ENCODE measurements around the gene EXOC4. TPM values are rescaled to one million over a fixed set of nuclear protein-coding genes. Genes with fewer than 3 reads are reported as not detected.

Gene EXOC4
- total and polyA plus RNA-seq, 4 donors = 47.5 to 100 (median 72.3) TPM

GRCh38 chr7:133676805-133677370, 424.0 kb downstream of the EXOC4 start:
- Histone ChIP-seq H3K36me3 (ENCODE audit: control insufficient read depth, insufficient read depth, low read length) (no peaks in the 10 kb centered on the region), H3K4me3 (ENCODE audit: low read depth, low read length) (no peak overlapping the region), H3K27me3 (ENCODE audit: control insufficient read depth, insufficient read depth, low read length) (no peaks in the 10 kb centered on the region), H3K27ac (ENCODE audit: low read depth, low read length) (no peak overlapping the region), H3K9me3 (ENCODE audit: control insufficient read depth, insufficient read depth, low read length) (no peaks in the 10 kb centered on the region), H3K4me1 (ENCODE audit: control insufficient read depth, insufficient read depth, low read length) (no peaks in the 10 kb centered on the region)
- WGBS (ENCODE audit: insufficient coverage) = no CpG with 5 or more reads among the region's 2 CpGs
- no peak for DNase-seq (ENCODE audit: low read depth in 4 of 6, low spot score in 6 of 6)

- no CpG with 5 or more reads among the region's 2 CpGs for WGBS (ENCODE audit: insufficient coverage)
- Histone ChIP-seq H3K27ac (ENCODE audit: low read depth, low read length) (no peak overlapping the region), H3K36me3 (ENCODE audit: control insufficient read depth, insufficient read depth, low read length) (no peaks in the 10 kb centered on the region), H3K9me3 (ENCODE audit: control insufficient read depth, insufficient read depth, low read length) (no peaks in the 10 kb centered on the region), H3K4me3 (ENCODE audit: low read depth, low read length) (no peak overlapping the region), H3K27me3 (ENCODE audit: control insufficient read depth, insufficient read depth, low read length) (no peaks in the 10 kb centered on the region), H3K4me1 (ENCODE audit: control insufficient read depth, insufficient read depth, low read length) (no peaks in the 10 kb centered on the region)
- DNase-seq (ENCODE audit: low read depth in 4 of 6, low spot score in 6 of 6) = peak in 1 of 6 donors; percentile 76
These were observed 425.4 kb downstream of the EXOC4 start for GRCh38 chr7:133678137-133678814.

GRCh38 chr7:133679977-133680376, 427.1 kb downstream of the EXOC4 start:
- no peak overlapping the region for H3K27ac ChIP-seq (ENCODE audit: low read depth, low read length)
- H3K27me3 ChIP-seq (ENCODE audit: control insufficient read depth, insufficient read depth, low read length) = no peaks in the 10 kb centered on the region
- no peak overlapping the region for H3K4me3 ChIP-seq (ENCODE audit: low read depth, low read length)
- H3K36me3 ChIP-seq (ENCODE audit: control insufficient read depth, insufficient read depth, low read length) = no peaks in the 10 kb centered on the region
- no peaks in the 10 kb centered on the region for H3K4me1 ChIP-seq (ENCODE audit: control insufficient read depth, insufficient read depth, low read length)
- DNase-seq (ENCODE audit: low read depth in 4 of 6, low spot score in 6 of 6) = no peak
- H3K9me3 ChIP-seq (ENCODE audit: control insufficient read depth, insufficient read depth, low read length) = no peaks in the 10 kb centered on the region

- H3K9me3 ChIP-seq (ENCODE audit: control insufficient read depth, insufficient read depth, low read length) = no peaks in the 10 kb centered on the region
- H3K36me3 ChIP-seq (ENCODE audit: control insufficient read depth, insufficient read depth, low read length) = no peaks in the 10 kb centered on the region
- no peaks in the 10 kb centered on the region for H3K4me1 ChIP-seq (ENCODE audit: control insufficient read depth, insufficient read depth, low read length)
- no peaks in the 10 kb centered on the region for H3K27me3 ChIP-seq (ENCODE audit: control insufficient read depth, insufficient read depth, low read length)
- DNase-seq (ENCODE audit: low read depth in 4 of 6, low spot score in 6 of 6) = no peak
- whole genome bisulfite sequencing (ENCODE audit: insufficient coverage) = no CpG with 5 or more reads among the region's 3 CpGs
- H3K4me3 ChIP-seq (ENCODE audit: low read depth, low read length) = no peak overlapping the region
- H3K27ac ChIP-seq (ENCODE audit: low read depth, low read length) = no peak overlapping the region
These were observed 428.7 kb downstream of the EXOC4 start for GRCh38 chr7:133681529-133681928.

- Histone ChIP-seq H3K4me3 (ENCODE audit: low read depth, low read length) (no peak overlapping the region), H3K36me3 (ENCODE audit: control insufficient read depth, insufficient read depth, low read length) (no peaks in the 10 kb centered on the region), H3K4me1 (ENCODE audit: control insufficient read depth, insufficient read depth, low read length) (no peaks in the 10 kb centered on the region), H3K27ac (ENCODE audit: low read depth, low read length) (no peak overlapping the region), H3K27me3 (ENCODE audit: control insufficient read depth, insufficient read depth, low read length) (no peaks in the 10 kb centered on the region), H3K9me3 (ENCODE audit: control insufficient read depth, insufficient read depth, low read length) (no peaks in the 10 kb centered on the region)
- DNase-seq (ENCODE audit: low read depth in 4 of 6, low spot score in 6 of 6) = no peak
- WGBS (ENCODE audit: insufficient coverage) = 73% methylated on average over 5 of the region's 9 CpGs
These were observed 429.7 kb downstream of the EXOC4 start for GRCh38 chr7:133682364-133683181.

- Histone ChIP-seq H3K27me3 (ENCODE audit: control insufficient read depth, insufficient read depth, low read length) (no peaks in the 10 kb centered on the region), H3K4me1 (ENCODE audit: control insufficient read depth, insufficient read depth, low read length) (no peaks in the 10 kb centered on the region), H3K4me3 (ENCODE audit: low read depth, low read length) (no peak overlapping the region), H3K27ac (ENCODE audit: low read depth, low read length) (no peak overlapping the region), H3K9me3 (ENCODE audit: control insufficient read depth, insufficient read depth, low read length) (no peaks in the 10 kb centered on the region), H3K36me3 (ENCODE audit: control insufficient read depth, insufficient read depth, low read length) (no peaks in the 10 kb centered on the region)
- no CpG with 5 or more reads among the region's 2 CpGs for WGBS (ENCODE audit: insufficient coverage)
- DNase-seq (ENCODE audit: low read depth in 4 of 6, low spot score in 6 of 6) = no peak
These were observed 430.2 kb downstream of the EXOC4 start for GRCh38 chr7:133683182-133683454.

GRCh38 chr7:133688483-133689239, 435.8 kb downstream of the EXOC4 start:
- Histone ChIP-seq H3K4me3 (ENCODE audit: low read depth, low read length) (no peak overlapping the region), H3K36me3 (ENCODE audit: control insufficient read depth, insufficient read depth, low read length) (no peaks in the 10 kb centered on the region), H3K9me3 (ENCODE audit: control insufficient read depth, insufficient read depth, low read length) (no peaks in the 10 kb centered on the region), H3K4me1 (ENCODE audit: control insufficient read depth, insufficient read depth, low read length) (no peaks in the 10 kb centered on the region), H3K27ac (ENCODE audit: low read depth, low read length) (no peak overlapping the region), H3K27me3 (ENCODE audit: control insufficient read depth, insufficient read depth, low read length) (no peaks in the 10 kb centered on the region)
- peak in 1 of 6 donors; percentile 73 for DNase-seq (ENCODE audit: low read depth in 4 of 6, low spot score in 6 of 6)
- no CpG with 5 or more reads among the region's 3 CpGs for WGBS (ENCODE audit: insufficient coverage)

- no peak overlapping the region for H3K27ac ChIP-seq (ENCODE audit: low read depth, low read length)
- 100% methylated on average over 1 of the region's 4 CpGs for WGBS (ENCODE audit: insufficient coverage)
These were observed 437.9 kb downstream of the EXOC4 start for GRCh38 chr7:133690740-133691139.

GRCh38 chr7:133691727-133692610, 439.1 kb downstream of the EXOC4 start:
- DNase-seq (ENCODE audit: low read depth in 4 of 6, low spot score in 6 of 6) = no peak
- H3K4me1 ChIP-seq (ENCODE audit: control insufficient read depth, insufficient read depth, low read length) = no peaks in the 10 kb centered on the region
- no peaks in the 10 kb centered on the region for H3K36me3 ChIP-seq (ENCODE audit: control insufficient read depth, insufficient read depth, low read length)
- no peaks in the 10 kb centered on the region for H3K27me3 ChIP-seq (ENCODE audit: control insufficient read depth, insufficient read depth, low read length)
- H3K4me3 ChIP-seq (ENCODE audit: low read depth, low read length) = no peak overlapping the region
- WGBS (ENCODE audit: insufficient coverage) = no CpG with 5 or more reads among the region's 4 CpGs
- H3K27ac ChIP-seq (ENCODE audit: low read depth, low read length) = no peak overlapping the region
- no peaks in the 10 kb centered on the region for H3K9me3 ChIP-seq (ENCODE audit: control insufficient read depth, insufficient read depth, low read length)

More at GRCh38 chr7:133690740-133691139, 437.9 kb downstream of the EXOC4 start:
- DNase-seq (ENCODE audit: low read depth in 4 of 6, low spot score in 6 of 6) = no peak
- H3K4me1 ChIP-seq (ENCODE audit: control insufficient read depth, insufficient read depth, low read length) = no peaks in the 10 kb centered on the region
- H3K4me3 ChIP-seq (ENCODE audit: low read depth, low read length) = no peak overlapping the region
- H3K36me3 ChIP-seq (ENCODE audit: control insufficient read depth, insufficient read depth, low read length) = no peaks in the 10 kb centered on the region
- H3K9me3 ChIP-seq (ENCODE audit: control insufficient read depth, insufficient read depth, low read length) = no peaks in the 10 kb centered on the region
- H3K27me3 ChIP-seq (ENCODE audit: control insufficient read depth, insufficient read depth, low read length) = no peaks in the 10 kb centered on the region
